Sigmoid colon (tissue), 3 donors: ENCODE measurements around the gene GNB5.

Experiments
- CTCF ChIP-seq, 4 experiments: fragments of 450-650 bp in 3 of 4; fragments of 200-600 bp in 1 of 4; IDR thresholded peaks; one replicate each; pipeline ENCODE4 v1.5.1; 2016 to 2019; ENCODE audit warnings: antibody characterized with exemption in 4 of 4, mild to moderate bottlenecking in 3 of 4, moderate library complexity in 2 of 4
- POLR2A ChIP-seq, 2 donors: fragments of 450-650 bp; IDR thresholded peaks; one replicate each; pipeline ENCODE4 v1.6.1; 2016; ENCODE audit warnings: antibody characterized with exemption in 2 of 2, mild to moderate bottlenecking in 2 of 2, moderate library complexity in 2 of 2

GRCh38 chr15:52199271-52199670 lies 8.1 kb upstream of the GNB5 start:
- no peak for TF ChIP-seq CTCF (IDR thresholded peaks at IDR 0.05)
- no peak for TF ChIP-seq POLR2A (IDR thresholded peaks at IDR 0.05)
